ENCODE results near the gene LACTBL1.
"Not testable (repeated sequence)": the region's sequence is repeated elsewhere in the genome, so short reads cannot be mapped to it uniquely, and the experiment has no call there.

The LACTBL1 gene

DNA sequence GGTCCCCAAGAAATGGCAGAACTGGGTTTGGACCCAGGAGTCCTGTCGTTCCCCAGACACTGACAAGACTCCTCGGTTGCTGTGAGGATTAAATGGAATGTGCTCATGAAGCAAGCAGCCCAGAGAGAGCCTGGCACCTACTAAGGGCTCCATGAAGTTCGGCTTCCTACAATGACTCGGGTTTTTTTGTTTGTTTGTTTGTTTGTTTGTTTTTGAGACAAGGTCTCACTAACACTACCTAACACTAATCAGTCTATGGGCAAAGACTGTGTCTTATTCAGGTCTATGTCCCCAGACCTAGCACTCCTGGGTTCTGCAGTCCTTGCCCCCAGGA, 3.4 kb upstream of the LACTBL1 start:
- no peak for DNase-seq

- DNase-seq, result no peak
Measured at GRCh38 chr1:22975694-22976093, 3.0 kb upstream of the LACTBL1 start.

GRCh38 chr1:22971611-22972405, 858 bp downstream of the LACTBL1 start:
- DNase-seq, result no peak

DNA sequence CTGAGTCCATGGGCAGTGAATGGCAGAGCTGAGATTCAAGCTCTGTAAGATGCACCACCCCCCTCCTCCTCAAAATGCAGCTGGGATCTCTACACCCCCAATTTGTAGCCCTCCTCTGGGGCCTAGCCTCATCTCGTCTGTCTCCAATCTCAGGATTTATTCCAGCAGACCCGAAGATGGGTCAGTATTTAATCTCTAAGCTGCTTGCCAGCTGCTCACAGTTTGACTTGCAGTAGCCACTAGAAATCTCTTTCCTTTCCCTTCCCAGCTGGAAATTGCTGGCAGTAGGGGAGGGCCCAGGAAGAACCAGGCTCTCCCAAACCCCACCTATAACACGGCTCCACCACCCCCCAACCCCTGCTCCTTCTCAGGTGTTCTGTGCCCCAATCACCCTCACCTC, 1.5 kb downstream of the LACTBL1 start:
- no peak for DNase-seq

DNA sequence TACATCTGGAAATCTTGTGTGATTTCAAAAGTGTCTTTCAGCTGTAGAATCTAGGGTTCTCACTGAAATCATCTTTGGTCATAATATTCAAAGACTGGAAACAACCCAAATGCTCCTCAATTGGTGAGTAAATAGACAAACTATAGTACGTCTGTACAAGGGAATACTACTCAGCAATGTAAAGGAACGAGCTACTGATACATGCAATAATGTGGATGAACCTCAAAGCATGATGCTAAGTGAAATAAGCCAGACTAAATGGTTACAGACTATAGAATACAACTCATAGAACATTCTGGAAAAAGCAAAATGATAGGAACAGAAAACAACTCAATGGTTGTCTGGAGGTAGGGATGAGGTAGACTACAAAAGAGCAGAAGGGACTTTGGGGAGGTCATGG, 2.6 kb downstream of the LACTBL1 start:
- DNase-seq, result no peak

GRCh38 chr1:22969304-22969709, 3.4 kb downstream of the LACTBL1 start:
- no peak for DNase-seq

GRCh38 chr1:22967833-22968232, 4.8 kb downstream of the LACTBL1 start:
- no peak for DNase-seq

DNA sequence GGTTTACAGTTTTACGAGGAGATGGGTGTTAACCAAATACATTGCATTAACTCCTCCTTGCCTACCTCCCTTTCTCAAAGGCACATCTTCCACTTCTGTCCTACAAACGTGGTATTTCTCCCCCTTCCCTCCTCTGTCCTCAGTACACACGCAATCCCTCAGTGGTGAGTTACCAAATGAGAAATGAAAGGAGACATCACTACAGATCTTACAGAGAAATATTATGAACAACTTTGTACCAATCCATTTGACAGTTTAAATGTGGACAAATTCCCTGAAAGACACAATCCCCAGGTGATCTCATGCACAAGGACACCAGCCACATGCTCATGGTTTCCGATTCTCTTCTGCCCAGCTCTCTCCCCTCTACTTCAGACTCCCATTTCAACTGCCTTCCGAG, 6.4 kb downstream of the LACTBL1 start:
- no peak for DNase-seq

DNA sequence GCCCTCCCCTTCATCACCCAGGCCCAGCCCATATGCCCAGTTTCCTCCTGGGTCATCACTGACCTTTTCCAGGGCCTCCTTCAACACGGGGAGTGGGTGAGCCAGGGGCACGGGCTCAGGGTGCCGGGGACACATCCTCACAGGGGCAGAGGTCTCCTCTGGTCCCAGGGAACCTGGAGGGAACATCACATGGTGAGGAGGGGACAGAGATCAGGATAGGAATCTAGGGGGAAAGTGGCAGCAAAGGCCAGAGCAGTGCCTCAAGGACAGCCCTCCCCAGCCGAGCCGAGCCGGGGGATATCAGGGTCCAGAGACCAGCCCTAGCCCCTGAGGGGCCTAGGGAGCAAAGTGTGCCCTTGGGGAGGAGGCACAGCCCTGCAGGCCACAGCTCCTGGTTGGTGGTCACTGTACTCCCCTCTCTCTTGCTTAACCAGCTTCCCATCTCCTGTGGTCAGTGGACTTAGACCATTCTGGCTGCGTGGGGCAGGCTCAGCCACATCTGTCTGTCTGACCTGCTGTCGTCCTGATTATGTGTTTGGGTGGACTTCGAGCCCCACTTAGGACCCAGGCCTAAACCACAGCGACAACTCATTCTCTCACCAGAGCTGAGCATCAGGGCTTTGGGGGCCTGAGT, 9.5 kb downstream of the LACTBL1 start:
- DNase-seq, result no peak

DNA sequence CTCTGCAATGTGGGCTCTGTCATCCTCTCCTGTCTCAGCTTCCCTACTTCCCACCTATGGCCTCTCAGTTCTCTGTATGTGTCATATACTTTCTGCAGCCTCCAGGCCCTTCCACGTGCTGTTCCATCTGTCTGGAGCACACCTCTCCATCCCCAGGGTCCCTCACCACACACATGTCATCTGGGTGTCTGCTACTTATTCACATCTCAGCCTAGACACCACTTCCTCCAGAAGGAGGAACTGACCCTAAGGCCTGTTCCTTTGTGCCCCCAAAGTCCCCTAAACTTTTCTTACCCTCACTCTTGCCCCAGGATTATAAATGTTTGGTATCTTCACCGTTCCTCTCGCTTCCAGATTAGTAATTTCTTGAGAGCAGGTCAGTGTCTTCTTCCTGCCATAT, 10.1 kb downstream of the LACTBL1 start:
- no peak for DNase-seq

- DNase-seq, result no peak
Measured at GRCh38 chr1:22959545-22960360, 12.9 kb downstream of the LACTBL1 start.

DNA sequence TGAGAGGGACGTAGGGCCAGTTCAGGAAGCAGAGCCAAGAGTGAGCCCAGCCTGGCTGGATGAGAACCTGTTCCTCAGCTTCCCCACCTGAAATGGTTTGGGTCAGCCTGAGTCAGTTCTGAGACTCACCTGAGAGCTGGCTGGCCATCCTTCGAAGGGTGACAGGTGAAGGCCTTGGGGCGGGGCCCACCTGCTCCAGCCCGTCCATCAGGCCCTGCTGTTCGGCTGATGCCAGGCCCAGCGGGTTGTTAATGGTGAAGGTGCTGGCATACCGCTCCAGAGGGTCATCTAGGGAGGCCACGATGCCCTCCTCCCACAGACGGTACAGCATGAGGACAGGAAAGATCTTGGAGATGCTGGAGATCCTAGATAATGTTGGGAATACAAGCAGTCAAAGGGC, 14.1 kb downstream of the LACTBL1 start:
- DNase-seq, result no peak

- no peak for DNase-seq
Measured at GRCh38 chr1:22957066-22957465, 15.6 kb downstream of the LACTBL1 start.

DNA sequence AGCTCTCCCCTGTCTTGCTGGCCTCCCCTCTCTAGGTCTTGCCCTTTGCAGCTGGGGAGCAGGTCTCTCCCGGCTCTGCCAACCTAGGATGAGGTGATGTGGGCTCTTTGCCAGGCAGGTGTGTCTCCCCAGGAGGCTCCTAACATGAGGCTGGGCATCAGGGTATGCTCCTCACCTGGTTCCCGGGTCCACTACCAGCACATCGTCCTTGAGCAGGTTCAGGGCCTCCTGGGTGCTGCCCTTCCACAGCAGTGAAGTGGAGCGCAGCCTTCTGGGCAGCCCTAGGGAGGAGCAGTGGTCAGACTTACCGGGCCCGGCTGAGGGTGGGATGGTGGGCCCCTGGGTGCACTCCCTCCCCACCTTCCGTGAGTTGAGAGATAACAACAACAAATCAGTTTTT, 17.5 kb downstream of the LACTBL1 start:
- DNase-seq, result no peak

DNA sequence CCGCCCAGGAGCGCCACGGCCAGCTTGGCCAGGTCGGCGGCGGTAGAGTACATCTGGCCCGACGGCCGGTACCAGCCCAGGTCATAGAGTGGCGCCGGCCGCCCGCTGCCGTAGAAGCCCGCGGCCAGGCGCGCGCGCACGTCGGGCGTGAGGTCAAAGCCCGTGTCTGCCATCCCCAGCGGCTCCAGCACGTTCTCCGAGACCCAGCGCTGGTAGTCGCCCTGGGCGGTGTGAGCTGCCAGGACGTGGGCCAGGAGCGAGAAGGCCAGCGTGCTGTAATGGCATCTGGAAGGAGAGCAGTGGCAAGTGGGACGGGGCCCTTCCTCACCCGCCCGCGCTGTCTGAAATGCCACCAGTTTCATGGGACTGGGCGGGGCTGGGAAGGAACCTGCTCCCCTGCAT, 18.9 kb downstream of the LACTBL1 start:
- DNase-seq, result no peak

- no peak for DNase-seq
Measured at GRCh38 chr1:22953057-22953739, 19.5 kb downstream of the LACTBL1 start.

DNA sequence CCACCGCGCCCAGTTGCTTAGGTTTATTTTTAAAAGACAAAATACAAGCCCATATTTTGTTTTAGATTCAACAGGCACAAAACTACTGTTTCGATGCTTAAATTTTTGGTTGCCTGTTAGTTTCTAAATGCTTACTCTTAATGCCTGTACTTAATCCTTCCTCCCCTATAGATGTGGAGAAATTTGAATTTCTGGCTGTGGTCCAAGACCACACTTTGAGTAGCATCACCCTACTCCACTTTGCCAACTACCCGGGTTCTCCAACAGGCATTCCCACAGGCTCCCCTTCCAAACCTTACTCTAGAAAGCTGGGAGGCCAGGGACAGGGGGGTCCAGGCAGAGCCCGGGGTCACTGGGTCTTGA, 20.0 kb downstream of the LACTBL1 start:
- DNase-seq, result no peak

- no peak for DNase-seq
Measured at GRCh38 chr1:22951796-22952195, 20.9 kb downstream of the LACTBL1 start.

DNA sequence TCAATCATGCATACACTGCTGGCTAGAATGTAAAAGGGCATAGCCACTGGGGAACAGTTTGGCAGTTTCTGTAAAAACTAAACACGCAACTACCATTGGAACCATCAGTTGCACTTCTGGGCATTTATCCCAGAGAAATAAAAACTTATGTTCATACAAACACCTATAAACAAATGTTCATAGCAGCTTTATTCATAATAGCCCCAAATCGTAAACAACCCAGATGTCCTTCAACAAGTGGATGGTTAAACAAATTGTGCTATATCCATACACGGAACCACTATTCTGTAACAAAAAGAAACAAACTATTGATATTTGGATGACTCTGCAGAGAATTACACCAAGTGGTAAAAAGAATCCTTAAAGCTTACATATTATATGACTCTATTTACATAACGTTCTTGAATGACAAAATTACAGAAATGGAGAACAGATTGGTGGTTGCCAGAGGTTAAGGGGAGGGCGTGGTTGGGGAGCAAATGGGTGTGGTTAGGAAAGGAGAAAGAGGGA, 22.8 kb downstream of the LACTBL1 start:
- no peak for DNase-seq

DNA sequence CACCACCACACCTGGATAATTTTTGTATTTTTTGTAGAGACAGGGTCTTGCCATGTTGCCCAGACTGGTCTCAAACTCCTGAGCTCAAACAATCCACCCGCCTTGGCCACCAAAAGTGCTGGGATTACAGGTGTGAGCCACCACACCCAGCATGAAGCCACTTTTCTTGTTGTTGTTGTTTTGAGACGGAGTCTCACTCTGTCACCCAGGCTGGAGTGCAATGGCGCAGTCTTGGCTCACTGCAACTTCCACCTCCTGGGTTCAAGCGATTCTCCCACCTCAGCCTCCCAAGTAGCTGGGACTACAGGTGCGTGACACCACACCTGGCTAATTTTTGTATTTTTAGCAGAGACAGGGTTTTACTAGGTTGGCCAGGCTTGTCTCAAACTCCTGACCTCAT, 27.5 kb downstream of the LACTBL1 start:
- DNase-seq, result not testable (repeated sequence)

DNA sequence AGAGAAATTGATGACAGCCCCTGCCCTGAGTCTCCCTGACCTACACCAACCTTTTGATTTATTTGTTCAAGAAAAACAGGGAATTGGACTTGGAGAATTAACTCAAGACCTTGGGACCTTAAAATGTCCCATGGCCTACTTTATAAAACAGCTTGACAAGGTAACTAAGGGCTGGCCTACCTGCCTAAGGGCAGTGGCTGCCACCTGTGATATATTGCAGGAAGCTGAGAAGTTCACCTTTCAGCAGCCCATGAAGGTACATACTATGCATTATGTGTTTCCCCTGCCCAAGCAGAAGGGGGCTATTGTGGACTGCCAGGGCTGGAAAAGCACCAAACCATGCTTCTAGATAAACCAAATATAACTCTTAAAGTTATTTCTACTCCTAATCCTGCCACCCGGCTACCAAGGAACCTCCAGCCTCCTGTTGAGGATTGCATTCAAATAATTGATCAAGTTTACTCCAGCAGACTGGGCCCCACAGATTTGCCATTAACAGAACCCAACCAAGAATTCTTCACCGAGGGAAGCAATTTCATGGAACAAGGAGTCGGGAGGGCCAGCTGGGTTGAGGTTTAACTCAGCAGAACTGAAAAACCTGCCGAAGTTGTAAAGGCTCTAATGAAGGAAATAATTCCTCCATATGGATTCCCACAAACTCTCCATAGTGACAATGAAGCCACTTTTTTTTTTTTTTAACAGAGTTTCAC, 28.2 kb downstream of the LACTBL1 start:
- no peak for DNase-seq

DNA sequence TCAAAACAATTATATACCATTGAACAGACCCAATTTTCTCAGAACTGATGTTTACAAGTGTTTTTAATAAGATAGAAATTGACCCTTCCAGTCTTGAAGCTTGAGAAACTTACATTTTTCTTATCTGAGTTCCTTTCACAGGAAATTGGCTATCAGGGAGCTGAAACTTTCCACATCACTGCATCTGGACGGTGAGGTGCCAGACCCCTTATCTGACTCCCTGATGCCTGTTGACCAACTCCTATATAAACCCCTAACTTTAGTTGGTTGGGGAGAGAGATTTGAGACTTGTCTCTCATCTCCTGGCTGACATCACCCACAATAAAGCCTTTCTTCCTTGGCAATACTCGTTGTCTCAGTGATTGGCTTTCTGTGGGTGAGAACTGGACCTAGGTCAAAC, 31.4 kb downstream of the LACTBL1 start:
- DNase-seq, result no peak

GRCh38 chr1:22936681-22937080, 36.0 kb downstream of the LACTBL1 start:
- DNase-seq, result no peak

All from CD4-positive, alpha-beta T cell treated with Interferon gamma for 1 hour (primary cell).